DMS 273 treated with DMSO at 0.1 percent for 48 hours (cell line): ENCODE data around the gene LRMDA.
A peak's percentile ranks its signal among the peaks of the same experiment; 100 is the strongest.

Source experiments
- DNase-seq: peaks from one replicate; lab custom pipeline; 2025; lab: John Stamatoyannopoulos, UW

LRMDA gene

GRCh38 chr10:75425291-75426079 lies 5.9 kb upstream of the LRMDA start:
- DNase-seq = no peak

GRCh38 chr10:75426880-75427279 lies 4.5 kb upstream of the LRMDA start:
- no peak for DNase-seq

DNA sequence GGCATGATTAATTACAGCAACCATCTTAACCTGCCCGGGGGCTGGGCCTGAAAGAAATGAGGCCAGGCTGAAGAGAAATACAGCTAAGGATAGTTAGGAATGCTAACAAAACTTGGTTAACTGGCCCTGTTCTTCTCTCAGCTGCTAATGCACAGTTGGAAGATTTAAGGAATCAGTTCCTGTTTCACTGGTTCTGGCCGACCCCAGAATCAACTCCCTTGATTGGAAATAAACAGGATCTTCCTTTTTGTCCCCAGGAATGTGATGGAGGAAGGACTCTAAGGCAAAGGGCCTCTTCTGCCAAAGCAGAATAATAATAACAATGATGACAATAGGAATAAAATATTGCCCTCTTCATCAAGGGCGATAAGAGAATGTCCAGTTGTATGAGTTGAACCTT lies 3.5 kb upstream of the LRMDA start:
- DNase-seq = no peak

GRCh38 chr10:75428434-75429158 lies 2.8 kb upstream of the LRMDA start:
- DNase-seq = no peak

DNA sequence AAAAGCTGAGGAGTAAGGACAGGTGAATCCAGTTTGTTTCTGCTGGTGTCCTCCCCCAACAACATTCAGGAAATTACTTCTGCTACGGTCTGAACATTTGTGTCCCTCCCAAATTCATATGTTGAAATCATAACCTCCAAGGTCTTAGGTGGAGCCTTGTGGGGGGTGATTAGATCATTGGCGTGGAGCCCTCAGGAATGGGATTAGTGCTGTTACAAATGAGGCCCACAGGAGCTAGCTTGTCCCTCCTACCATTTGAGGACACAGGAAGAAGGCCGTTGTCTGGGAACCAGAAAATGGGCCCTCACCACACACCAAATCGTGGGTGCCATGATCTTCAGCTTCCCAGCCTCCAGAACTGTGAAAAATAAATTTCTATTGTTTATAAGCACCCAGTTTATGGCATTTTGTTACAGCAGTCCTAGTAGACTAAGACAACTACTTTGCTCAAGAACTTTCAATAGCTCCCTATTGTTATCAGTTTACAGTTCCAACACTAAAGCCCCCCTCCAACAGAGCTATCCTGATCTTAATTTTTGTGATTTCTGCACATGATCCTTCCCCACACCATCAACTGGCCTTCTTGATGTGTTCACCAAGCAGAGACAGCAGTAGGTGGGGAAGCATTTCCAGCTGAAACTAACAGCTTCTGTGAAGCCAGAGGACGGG lies 2.1 kb upstream of the LRMDA start:
- no peak for DNase-seq

DNA sequence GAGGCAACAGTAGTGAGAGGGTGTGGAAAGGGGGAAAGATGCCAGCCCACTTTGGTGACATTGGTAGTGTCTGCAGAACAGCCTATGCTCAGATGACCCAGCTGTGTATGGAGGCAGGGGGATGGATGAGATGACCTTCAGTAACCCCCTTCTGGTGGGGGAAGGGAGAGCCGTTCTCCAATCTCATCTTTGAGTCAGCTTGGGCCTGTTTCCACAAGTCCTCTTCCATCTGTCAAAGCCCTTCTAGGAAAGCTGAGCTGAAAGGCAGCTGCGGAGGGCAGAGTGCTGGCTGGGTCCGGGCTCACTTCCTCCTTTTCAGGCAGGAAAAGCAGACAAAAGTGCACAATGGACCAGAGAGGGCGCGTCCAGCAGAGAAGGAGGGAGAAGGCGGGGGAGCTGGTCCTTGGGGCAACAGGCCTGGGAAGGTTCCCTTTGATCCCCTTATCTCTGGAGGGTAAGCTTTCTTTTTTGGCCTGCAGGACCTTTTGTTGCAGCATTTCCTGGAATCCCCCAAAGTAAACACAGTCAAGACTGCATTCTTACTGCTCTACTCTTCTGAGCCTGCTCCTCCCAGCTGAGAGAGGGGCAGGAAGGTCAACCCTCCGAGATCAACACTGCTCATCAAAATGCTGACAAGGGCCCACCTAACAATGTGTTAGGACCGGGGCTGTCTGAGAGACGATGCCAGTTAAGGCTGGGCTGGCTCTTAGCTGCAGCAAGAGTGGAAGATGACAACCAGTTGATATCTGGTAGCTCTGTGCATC lies 1.2 kb upstream of the LRMDA start:
- peak; percentile 6 for DNase-seq

DNA sequence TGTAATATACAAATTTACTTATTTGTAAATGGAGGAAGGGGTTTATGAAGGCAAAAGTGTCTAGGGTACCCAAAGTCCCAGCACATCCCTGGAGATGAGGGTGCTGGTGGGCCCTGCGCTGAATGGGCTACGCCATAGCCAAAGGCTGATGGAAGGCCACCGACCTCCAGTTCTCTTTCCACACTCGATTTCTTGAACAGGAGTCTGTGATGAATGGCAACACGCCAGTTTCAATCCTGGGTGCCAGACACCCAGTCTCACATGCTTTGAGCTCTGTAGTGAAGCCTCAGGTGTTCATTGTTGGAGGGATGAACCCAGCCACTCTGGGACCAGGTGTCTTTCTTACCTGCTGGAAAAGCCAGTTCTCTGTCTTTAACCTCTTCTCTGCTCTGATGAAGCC lies 752 bp downstream of the LRMDA start:
- no peak for DNase-seq

GRCh38 chr10:75432763-75433162 lies 1.3 kb downstream of the LRMDA start:
- no peak for DNase-seq

- no peak for DNase-seq
Observed at GRCh38 chr10:75433216-75433615, 1.8 kb downstream of the LRMDA start.

DNA sequence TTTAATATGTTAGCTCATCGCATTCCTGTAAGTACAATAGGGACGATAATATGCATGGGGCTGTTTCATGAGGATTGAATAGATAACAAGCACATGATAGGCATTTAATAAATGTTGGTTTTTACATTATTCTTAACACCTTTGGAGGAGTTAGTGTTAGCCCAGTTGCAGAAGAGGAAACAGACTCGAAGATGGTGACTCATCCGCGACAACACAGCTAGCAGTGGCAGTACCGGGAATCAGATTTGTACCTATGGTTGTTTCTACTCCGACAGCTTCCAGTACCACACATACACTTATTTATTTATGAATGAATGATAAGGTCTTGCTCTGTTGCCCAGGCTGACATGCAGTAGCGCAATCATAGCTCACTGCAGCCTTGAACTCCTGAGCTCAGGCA lies 2.9 kb downstream of the LRMDA start:
- DNase-seq = no peak

- no peak for DNase-seq
Observed at GRCh38 chr10:75435291-75435690, 3.9 kb downstream of the LRMDA start.

- DNase-seq = no peak
Observed at GRCh38 chr10:75436896-75437295, 5.5 kb downstream of the LRMDA start.

- DNase-seq = no peak
Observed at GRCh38 chr10:75437693-75438092, 6.3 kb downstream of the LRMDA start.

DNA sequence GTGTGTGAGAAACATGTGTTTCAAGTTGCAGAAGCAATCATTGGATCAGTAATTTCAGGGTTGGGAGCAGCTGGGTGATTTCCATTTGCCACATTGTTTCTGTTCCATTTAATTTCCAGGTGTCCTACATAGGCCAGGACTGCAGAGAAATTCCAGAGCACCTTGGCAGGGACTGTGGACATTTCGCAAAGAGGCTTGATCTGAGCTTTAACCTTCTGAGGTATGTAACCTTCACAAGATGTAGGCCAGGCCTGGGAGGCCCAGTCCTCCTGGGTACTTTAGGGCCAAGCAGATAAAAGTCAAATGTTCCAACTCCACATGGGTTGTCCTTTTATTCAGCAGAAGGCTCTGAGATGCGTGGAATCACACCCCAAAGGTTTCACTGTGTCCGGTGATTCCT lies 6.9 kb downstream of the LRMDA start:
- DNase-seq = no peak

GRCh38 chr10:75439811-75440210 lies 8.4 kb downstream of the LRMDA start:
- DNase-seq = no peak

DNA sequence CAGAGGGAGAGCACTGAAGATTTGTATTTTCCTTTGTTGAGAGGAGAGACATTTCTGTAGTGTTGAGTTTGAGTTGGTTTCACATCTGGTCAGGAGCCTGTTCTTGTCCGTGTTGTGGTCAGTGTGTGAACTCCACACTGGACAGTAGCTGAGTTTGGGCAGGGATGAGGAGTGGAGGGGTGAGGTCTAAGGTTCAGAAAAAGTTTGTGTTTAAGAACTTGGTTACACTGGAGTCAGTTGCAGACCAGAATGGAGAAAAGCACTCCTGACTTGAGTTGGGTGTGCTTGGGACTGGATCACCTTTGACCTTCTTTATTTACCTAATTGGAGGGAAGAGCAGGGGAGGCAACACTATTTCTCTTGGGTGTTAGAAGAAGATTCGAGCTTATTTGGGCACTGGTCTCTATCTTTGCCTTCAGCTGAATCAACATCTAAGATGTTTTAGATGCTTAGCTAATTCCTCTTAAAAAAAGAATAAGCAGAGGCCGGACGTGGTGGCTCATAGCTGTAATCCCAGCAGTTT lies 8.9 kb downstream of the LRMDA start:
- DNase-seq = no peak

- DNase-seq = no peak
Observed at GRCh38 chr10:75441196-75441595, 9.8 kb downstream of the LRMDA start.

GRCh38 chr10:75441682-75442081 lies 10.3 kb downstream of the LRMDA start:
- DNase-seq = no peak

- DNase-seq = no peak
Observed at GRCh38 chr10:75443362-75443761, 11.9 kb downstream of the LRMDA start.

DNA sequence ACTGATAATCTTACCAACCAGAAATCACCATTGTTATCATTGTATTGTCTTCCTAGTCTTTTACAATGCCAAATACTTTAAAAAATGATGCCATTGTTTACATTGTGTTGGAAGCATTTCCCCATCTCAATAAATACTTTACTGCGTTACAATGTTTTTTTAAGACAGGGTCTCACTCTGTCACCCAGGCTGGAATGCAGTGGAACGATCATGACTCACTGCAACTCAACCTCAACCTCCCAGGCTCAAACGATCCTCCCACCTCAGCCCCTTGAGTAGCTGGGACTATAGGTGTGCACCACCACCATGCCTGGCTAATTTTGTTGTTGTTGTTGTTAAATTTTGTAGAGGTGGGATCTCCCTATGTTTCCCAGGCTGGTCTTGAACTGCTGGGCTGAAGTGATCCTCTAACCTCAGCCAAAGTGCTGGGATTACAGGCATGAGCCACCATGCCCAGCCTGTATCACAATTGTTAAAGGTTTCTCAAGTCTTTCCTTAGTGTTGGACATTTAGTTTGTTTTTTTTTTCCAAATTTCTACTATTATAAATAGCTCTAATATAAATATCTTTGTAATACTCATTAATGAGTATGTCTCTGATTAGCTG lies 13.5 kb downstream of the LRMDA start:
- no peak for DNase-seq

DNA sequence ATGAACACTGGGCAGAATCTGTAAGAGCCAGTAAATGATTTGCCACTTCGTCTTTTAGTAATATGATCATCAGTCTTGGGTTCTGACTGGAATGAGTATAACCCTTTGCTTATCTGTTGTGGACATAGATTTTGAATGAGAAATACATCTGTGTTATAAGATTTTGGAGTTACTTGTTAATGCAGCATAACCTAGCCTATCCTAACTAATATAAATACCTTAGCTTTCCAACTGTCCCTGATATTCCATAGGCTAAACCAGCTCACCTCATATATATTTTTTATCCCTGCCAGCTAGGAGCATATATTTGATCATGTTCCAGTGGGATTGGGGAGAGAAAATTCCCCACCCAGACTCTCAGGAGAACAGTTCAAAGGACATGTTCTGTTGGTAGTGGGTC lies 15.1 kb downstream of the LRMDA start:
- DNase-seq = no peak

- no peak for DNase-seq
Observed at GRCh38 chr10:75448166-75448565, 16.7 kb downstream of the LRMDA start.
